NCI-H748 treated with DMSO at 0.1 percent for 48 hours (cell line): ENCODE results near the gene BACH2.

Source experiments
- DNase-seq: peaks from one replicate; lab custom pipeline; 2025; lab: John Stamatoyannopoulos, UW

The BACH2 gene

DNA sequence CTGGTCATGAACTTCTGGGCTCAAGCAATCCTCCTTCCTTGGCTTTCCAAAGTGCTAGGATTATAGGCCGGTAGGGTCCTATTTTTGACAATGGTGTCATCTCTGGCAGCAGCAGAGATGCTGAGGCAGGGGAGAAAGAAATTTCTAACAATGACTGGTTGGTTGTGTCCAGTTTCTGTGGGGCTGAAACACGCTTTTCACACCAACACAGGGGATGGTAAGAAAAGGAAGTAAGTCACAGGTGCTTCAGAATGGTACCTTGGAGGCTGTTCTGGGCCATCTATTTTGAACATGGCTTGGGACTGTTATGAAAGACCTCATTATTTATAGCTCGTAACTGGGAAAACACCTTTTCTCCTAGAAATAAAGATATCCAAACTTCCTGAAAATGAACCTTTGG is 329.7 kb downstream of the BACH2 start:
- no peak for DNase-seq

DNA sequence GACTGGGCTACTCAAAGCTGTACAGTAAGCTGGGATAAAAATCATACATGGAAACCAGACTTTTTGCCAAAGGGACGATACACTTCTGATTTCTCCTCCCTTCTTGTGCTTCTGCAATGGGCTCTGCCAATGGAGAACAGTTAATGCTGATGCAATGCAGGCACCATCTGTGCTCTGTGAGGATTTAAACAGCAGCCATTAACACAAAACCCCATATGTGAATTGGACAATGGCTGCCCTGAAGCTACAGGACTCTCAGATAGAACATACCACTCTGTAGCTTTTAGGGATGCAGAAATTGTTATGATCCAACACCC is 330.5 kb downstream of the BACH2 start:
- DNase-seq: no peak

DNA sequence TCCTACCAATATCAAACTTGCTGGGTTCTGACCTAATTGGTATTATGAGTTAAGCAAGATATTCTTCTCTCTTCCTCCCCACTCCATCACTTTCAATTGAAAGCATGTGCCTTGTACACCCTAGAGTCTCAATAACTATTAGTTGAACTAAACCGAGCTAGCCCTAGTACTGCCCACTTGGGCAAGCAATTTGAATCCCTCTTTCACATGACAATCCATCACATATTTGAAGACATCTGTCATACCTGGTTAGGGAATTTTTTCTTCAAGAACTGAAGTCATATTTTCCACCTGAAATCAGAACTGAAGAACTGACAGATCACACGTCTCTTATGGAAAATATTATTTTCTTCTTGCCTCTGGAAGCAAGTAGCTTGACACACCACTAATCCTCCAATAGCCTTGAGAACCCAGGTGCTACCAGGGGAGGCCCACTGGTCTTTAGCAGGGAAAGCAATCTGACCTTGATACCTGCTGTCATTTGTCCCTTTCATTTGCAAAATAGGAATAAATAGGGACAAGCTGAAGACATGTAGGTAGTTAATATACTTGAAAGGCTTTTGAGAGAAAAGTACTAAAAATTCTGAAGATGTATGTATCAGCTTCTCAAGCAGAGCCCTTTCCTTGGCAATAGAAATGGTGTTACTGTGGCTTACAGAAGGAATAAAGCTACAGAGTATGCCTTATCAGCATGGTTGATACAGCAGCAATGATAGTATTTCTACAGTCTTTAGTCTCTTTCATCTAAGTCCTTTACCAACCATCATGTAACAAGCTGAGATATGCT is 331.0 kb downstream of the BACH2 start:
- DNase-seq: no peak

DNA sequence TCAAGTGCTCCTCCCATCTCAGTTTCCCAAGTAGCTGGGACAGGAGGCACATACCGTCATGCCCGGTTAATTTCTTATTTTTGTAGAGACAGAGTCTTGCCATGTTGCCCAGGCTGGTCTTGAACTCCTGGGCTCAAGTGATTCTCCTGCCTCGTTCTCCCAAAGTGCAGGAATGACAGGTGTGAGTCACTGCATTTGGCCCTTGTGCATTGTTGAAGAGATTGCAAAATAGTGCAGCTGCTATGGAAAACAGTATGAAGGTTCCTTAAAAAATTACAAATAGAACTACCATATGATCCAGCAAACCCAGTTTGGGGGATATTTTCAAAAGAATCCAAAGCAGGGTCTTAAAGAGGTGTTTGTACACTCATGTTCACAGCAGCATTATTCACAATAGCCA is 333.3 kb downstream of the BACH2 start:
- DNase-seq: no peak

DNA sequence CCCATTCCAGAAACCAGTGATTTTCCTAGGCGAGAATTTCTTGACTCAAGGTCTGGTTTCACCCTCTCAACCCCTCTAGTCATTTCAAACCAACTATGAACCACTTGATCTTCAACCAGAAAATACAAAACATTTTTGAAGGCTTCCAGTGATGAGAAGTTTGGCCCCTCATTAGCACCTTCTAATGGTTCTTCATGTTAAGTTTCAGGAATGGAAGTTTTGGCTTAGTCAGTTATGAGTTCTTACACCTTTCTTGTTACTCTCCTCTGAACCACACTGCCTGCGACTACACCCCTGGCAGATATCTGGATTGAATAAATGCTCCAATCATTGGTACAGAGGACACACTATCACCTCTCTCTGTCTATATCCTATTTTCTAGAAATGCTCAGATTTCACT is 335.2 kb downstream of the BACH2 start:
- no peak for DNase-seq

DNA sequence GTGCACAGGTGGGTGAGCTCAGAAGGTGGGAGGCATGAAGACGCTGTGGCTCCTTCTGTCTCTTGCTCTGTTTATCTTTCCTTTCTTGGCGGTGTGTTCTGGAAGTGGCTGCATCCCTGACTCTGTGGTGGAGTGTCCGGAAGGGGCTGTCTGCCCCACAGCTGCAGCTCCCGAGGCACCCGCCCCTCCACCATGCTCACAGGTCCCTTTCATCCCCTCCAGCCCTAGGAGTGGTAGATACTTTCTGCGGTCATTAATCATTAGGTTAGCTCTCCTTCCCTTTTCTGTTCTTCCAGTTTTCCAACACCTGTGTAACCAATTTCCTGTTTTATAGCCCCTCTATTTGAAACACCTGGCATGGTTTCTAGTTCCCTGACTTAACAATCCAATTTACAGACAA is 336.8 kb downstream of the BACH2 start:
- no peak for DNase-seq

DNA sequence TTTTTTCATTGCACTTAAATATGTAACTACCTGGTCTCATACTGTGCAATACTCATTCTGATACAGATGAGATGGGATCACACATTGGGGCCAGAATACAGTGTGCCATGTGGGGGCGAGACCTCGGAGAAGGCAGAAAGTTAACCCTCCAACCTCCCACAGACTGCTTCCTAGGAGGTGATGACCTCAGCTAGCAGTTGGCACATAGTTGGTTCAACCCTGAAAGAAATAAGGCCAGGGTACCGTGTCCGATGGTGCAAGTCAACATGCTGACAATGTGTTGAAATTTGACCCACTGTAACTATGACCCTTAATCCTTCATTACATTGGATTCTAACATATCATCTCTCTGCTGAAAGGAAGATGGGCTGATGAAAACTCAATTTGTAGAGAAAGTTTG is 340.5 kb downstream of the BACH2 start:
- no peak for DNase-seq

DNA sequence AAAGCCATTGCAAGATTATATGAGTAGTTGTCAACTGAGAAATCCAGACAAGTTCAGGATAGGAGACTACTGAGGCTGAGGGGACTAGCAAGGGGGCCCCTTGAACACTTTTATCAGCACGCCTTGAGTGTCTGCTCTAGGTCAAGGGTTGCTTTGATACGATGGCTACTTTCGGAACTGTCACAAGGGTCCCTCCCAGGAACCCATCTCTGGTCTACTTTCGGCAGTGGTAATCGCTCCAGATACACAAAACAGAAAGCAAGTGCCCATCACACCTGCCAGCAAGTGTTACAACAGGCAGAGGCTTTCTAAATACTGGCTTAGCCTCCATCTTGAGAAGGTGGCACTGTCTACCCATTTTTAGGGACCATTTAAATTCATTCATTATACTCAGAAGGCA is 341.3 kb downstream of the BACH2 start:
- DNase-seq: no peak

DNA sequence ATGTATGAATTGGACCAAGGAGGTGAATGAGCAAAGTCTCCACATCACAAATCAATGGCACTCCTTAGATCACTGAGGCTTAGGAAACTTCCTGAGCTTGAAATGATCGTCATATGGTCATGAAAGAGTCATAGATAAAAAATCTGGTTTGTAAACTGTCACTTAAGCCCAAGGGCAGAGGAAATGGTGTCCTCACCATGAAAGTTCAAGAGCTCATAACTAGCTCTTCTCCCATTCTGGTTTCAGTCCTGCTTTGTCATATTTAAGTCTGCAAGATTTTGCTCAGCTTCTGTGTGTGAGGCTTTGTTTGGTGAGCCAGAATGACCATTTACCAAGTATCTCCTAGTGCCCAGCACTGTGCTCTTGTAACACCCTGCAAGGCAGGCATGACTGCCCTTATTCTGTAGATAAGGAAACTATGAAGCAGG is 341.9 kb downstream of the BACH2 start:
- DNase-seq: no peak

DNA sequence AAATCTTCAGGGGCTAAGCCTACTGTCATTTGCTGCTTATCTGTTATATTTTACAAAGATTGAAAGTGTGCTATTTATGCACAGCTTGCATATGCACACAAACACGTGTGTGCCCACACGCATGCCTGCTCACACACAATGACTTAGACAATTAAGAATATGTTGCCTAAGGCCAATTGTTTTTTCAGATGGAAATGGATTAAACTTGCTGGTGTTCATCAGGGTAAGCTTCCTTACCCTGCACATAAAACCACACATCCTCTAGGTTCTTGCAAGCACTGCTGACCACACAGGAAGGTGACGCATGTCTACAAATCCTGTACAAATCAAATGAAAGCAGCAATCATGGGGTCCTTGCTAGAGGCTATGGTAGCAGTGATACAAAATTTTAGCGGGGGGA is 344.0 kb downstream of the BACH2 start:
- no peak for DNase-seq

DNA sequence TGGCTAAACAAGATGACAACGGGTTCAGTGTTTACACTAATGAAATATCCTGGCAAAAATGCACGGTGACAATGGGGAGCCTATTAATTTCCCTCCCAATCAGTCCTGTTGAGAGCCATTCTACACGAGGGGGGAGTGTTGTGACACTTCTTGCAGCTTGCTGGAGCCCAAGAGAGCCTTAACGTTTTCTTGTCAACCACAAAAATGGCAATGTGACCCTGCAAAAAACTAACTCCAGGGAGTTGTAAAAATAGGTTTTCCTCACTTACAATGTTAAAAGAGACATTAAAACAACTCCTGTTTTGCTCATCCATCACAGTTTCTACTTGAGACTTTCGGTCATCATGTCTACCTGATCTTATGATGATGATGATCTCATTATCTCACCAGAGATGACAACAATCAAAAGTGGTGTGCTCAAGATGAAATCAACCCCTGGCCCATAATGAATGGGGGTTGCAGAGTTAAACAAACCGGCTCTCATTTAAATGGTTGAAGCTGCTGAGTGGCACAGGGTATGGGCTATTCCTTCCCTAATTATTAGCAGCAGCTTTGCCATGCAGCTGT is 344.5 kb downstream of the BACH2 start:
- DNase-seq: peak; percentile 49

DNA sequence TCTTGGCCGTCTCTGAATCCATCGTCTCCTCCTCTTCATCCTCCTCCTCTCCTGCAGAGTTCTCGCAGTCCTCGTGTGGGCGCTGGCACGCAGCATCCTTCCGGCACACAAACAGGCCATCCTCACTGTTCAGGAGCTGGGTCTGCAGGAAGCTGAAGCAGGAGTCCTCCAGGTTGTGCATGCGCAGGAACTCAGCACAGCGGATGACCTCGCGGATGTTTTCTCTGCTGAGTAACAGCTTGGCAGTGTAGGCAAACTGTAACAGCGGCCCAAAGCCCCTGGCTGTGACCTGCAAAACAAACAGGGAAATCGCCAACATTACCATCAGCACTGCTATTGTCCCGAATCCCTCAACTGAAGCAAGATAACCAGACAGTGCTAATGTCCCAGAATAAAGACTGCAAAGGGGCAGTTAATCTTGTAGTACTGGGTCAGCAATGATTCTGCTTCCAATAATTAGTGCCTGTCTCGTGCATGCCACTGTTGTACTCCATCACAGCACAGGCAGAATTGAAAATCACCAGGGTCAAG is 345.0 kb downstream of the BACH2 start:
- peak; percentile 48 for DNase-seq

DNA sequence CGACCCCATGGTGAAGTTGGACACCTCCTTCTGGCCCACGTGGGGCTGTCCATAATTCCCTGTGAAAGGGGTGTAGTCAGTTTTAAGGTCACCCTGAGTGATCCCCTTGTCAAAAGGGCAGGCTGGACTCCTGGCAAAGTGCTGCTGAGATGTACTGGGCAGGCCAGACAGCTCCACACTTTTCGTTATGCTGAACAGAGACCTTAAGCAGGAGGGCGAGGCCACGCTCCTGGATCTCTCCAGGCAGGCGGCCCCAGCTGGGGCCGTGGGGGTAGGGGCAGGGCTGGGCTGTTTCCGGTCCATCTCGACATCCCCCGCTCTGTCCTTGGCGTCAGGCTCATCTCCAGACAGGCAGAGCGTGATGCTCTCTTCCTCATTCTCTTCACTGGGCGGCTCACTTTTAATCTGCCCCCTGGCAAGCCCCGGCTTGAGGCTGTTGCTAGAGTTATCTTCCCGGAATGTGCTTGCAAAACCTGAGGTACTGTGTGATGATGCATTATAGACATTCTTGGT is 345.7 kb downstream of the BACH2 start:
- DNase-seq: no peak

DNA sequence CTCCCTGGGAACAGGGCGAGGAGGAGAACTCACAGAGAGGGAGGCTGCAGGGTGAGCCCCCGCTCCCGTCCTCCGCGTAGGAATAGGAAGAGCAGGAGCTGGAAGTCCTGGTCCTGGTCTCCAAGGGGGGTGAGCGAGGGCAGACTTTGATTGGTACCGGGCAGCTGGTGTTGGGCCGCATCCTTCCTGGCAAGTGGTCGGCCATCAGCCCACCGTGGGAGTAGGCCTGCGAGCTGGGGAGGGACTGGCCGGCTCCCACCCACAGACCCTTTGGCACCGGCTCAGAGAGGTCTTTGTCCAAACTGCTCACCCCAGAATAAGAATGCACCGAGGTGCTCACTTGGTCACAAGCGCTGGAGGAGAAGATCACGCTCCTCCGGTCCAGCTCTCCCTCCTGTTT is 346.2 kb downstream of the BACH2 start:
- DNase-seq: no peak

DNA sequence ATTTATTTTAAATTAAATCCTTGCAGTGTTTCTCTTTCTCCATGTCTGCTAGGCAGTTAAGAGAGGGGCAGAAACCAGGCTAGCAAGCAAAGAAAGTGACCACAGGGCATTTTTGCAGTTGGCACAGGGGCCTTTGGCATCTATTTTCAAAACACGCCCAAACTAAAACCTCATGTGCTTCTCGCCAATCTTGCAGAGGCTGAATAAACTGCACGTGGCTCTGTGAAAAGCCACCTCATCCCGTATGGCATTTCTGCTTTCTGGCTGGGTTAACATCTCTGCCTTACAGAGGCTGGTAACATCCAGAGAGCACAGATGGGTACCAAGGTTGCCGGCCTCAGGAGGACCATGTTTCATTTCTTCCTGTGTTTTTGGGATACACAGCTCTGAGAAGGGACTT is 347.8 kb downstream of the BACH2 start:
- no peak for DNase-seq

DNA sequence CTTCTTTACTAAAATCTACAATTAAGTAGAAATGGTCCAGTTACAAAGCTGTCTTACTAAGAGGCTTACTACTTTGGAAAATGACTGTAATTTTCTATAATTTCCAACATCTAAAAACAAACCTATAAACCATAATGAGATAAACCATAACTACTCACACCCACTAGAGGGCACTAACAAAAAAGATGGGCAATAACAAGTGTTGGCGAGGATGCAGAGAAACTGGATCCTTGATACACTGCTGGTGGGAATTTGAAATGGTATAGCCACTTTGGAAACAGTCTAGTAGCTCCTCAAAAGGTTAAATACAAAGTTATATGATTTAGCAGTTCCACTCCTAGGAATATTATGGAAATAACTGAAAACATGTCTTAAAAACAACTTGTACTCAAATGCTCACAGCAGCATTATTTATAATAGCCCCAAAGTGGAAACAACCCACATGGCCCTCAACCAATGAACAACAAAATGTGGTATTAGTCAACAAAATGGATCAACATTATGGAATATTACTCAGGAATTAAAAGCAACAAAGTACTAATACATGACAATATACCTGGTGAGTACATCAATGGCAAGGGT is 351.7 kb downstream of the BACH2 start:
- no peak for DNase-seq

DNA sequence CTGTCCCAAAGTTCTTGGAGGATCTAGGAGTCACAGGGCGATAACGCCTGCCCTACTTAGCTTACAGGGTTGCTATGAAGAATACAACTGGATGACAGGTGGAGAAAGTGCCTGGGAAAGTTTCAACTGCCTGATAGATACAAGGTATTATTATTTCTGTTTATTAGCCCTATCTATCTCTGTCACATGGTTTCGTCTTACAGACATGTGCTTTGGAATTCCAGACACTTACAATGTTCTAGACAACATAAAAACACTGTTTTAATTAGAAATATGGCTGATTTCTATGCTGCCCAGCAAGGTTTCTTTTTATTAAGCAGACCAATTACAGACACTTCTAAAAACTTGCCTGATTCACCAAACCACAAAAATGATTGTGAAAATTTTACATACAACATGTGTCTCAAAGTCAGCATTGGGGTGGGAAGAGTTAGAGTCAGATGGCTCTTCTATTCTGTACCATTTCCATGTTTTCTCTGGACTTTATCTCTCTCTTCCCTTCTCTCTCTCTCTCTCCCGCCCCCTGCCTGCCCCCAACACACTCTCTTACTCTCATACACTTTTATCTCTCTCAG is 352.4 kb downstream of the BACH2 start:
- no peak for DNase-seq

DNA sequence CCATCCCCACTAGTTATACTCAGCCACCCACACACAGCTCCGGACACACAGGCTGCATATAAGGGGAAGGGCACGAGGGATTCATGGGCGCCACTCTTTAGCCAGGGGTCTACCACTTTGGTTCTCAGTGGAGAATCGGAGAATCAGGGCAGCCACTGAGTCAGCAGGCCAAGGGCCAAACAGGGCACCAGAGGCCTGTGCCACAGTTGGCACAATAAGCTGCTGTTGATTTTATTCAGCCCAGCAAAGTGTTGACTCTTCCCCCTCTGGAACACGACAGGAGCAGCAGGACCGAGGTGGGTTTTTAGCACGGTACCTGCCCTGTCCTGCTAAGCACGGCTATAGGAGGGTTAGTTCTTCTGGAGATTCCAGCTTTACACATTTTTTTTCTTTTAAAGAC is 354.0 kb downstream of the BACH2 start:
- no peak for DNase-seq

DNA sequence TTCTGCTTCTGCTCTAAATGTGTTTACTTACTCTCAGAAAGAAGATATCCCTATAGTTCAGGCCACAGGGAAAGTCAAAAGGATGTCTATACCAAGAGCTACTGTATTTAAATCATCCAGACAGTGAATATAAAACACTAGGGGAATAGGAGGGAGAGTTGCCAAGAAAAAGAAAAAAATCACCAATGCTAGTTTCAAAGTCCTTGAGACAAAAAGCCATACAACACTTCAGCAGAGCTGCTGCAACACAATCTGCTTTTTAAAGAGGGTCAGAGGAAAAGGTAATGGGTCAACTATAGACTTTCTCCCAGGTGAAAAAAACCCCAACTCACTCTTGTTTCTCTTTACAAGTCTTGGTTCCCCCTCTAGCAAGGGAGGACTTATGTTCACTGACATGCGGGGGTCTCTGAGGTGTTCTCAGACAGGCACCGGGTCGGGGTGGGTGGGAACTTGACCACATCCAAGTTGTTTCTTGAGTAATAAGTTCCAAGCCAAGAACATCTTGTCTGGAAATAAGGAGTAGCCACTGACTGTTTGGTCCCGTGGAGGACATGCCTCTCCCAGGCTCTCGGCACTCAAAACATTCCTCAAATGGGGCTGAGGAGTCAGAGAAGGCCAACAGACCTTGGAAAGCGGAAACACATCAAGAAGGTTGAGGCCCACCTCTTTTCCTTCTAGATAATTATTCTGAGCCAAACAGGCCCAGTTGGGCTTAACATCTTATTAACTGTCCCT is 354.7 kb downstream of the BACH2 start:
- DNase-seq: no peak

DNA sequence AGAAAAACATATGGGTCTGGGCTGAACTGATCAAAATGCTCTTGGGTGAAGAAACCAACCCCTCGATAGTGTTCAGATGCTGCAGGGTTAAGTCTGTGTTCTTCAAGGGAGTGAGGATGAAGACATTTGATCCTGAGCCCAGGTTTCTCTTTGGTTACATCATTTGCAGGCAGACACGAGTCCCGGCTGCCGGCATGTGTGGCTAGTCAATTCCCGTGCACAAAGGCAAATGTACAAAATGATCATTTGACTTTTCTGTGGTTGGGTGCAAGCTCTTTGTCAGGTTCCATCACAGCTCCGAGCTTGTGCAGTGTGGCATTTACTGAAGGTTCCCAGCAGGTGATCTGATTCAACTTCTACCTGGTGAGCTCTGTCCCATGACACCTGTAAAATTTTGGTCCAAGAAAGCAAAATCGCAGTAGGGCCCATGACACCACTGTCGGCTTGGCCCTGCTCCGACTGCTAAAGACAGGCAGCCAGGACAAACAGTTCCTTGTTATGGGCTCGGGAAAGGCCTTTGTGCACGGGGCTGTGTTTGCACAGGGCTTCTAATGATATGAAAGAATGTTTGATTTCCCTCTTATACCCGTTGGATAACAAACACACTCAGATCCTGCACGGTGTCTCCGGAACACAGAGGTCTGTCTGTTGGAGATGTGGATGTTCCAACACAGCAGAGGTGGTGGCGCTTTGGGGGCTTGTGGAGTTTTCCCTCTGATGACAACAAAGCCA is 355.4 kb downstream of the BACH2 start:
- DNase-seq: peak; percentile 72

DNA sequence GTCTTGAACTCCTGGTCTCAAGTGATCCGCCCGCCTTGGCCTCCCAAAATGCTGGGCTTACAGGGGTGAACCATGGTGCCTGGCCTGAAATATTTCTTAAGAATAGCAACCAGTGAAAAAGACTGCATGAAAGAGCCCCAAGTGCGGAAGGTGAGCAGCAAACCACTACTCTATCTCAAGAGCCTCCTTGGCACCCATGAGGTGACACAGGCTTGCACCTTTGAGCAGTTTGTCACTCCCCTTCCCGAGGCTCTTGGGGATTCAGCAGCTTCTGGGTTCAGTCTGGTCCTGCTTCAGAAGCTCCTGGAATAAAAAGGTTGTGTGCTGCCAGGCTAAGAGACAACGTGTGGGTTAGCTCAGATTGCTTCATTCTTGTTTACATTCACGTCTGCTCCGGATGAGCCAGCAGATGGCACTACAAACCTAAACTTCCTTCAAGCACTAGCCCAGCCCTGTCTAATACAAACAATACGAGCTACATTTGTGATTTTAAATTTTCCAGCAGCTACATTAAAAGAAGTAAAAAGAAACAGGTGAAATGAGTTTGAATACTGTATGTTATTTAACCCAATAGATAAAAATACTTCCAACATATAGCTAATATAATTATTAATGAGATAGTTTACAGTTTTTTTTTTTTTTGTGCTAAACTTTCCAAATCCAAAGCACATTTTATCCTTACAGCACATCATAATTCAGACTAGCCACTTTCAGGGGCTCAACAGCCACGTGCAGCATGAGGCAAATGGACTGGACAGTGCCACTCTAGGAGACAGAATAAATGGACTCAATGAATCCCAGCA is 356.2 kb downstream of the BACH2 start:
- peak; percentile 81 for DNase-seq
